ENCODE measurements around the gene ITPK1. TPM values are rescaled to one million over a fixed set of nuclear protein-coding genes. Genes with fewer than 3 reads are reported as not detected.

ITPK1 gene
- polyA plus RNA-seq, 4 donors = 98.8 to 153 (median 138) TPM

GRCh38 chr14:92938235-92938875 lies 177.4 kb downstream of the ITPK1 start:
- H3K4me1 ChIP-seq (ENCODE audit: control insufficient read depth in 3 of 3, insufficient read depth in 2 of 3, low read depth in 1 of 3, low read length in 2 of 3) = no peaks in the 10 kb centered on the region
- no peaks in the 10 kb centered on the region for H3K9me3 ChIP-seq (ENCODE audit: control insufficient read depth in 2 of 2, insufficient read depth in 1 of 2, low read depth in 1 of 2, low read length in 1 of 2)
- WGBS, 3 donors = 75 to 83% (median 79%) methylated on average over 9 of the region's 9 CpGs
- H3K27ac ChIP-seq (ENCODE audit: low read depth in 1 of 3, low read length in 2 of 3) = no peak overlapping the region
- FAIRE-seq = no peak
- H3K4me3 ChIP-seq (ENCODE audit: low read depth in 1 of 3, low read length in 3 of 3) = no peak overlapping the region
- H3K36me3 ChIP-seq (ENCODE audit: control insufficient read depth in 3 of 3, insufficient read depth in 2 of 3, low read depth in 1 of 3, low read length in 3 of 3) = peaks cover 10 to 82% (median 14%) of the 10 kb centered on the region in 3 donors
- DNase-seq = no peak
- H3K27me3 ChIP-seq (ENCODE audit: control insufficient read depth in 3 of 3, insufficient read depth in 3 of 3, low read length in 3 of 3) = no peaks in the 10 kb centered on the region

- Histone ChIP-seq H3K27ac (ENCODE audit: low read depth in 1 of 3, low read length in 2 of 3) (peak overlapping the region in 1 of 3 donors; percentile 12), H3K4me3 (ENCODE audit: low read depth in 1 of 3, low read length in 3 of 3) (no peak overlapping the region), H3K36me3 (ENCODE audit: control insufficient read depth in 3 of 3, insufficient read depth in 2 of 3, low read depth in 1 of 3, low read length in 3 of 3) (peaks cover 7 to 73% (median 14%) of the 10 kb centered on the region in 3 donors), H3K9me3 (ENCODE audit: control insufficient read depth in 2 of 2, insufficient read depth in 1 of 2, low read depth in 1 of 2, low read length in 1 of 2) (no peaks in the 10 kb centered on the region), H3K4me1 (ENCODE audit: control insufficient read depth in 3 of 3, insufficient read depth in 2 of 3, low read depth in 1 of 3, low read length in 2 of 3) (no peaks in the 10 kb centered on the region), H3K27me3 (ENCODE audit: control insufficient read depth in 3 of 3, insufficient read depth in 3 of 3, low read length in 3 of 3) (no peaks in the 10 kb centered on the region)
- 80 to 84% (median 82%) methylated on average over 16 of the region's 16 CpGs for WGBS, 3 donors
- DNase-seq (peak; percentile 46 to 49), FAIRE-seq (no peak)
Observed at GRCh38 chr14:92937051-92937937, 178.4 kb downstream of the ITPK1 start.

- Histone ChIP-seq H3K4me3 (ENCODE audit: low read depth in 1 of 3, low read length in 3 of 3) (no peak overlapping the region), H3K27me3 (ENCODE audit: control insufficient read depth in 3 of 3, insufficient read depth in 3 of 3, low read length in 3 of 3) (no peaks in the 10 kb centered on the region), H3K27ac (ENCODE audit: low read depth in 1 of 3, low read length in 2 of 3) (no peak overlapping the region), H3K9me3 (ENCODE audit: control insufficient read depth in 2 of 2, insufficient read depth in 1 of 2, low read depth in 1 of 2, low read length in 1 of 2) (no peaks in the 10 kb centered on the region), H3K36me3 (ENCODE audit: control insufficient read depth in 3 of 3, insufficient read depth in 2 of 3, low read depth in 1 of 3, low read length in 3 of 3) (peaks cover 7 to 67% (median 11%) of the 10 kb centered on the region in 3 donors), H3K4me1 (ENCODE audit: control insufficient read depth in 3 of 3, insufficient read depth in 2 of 3, low read depth in 1 of 3, low read length in 2 of 3) (no peaks in the 10 kb centered on the region)
- WGBS, 3 donors = 80 to 90% (median 90%) methylated on average over 11 of the region's 11 CpGs
- no peak for FAIRE-seq
- DNase-seq = no peak
Observed at GRCh38 chr14:92936085-92936484, 179.6 kb downstream of the ITPK1 start.

- H3K4me1 ChIP-seq (ENCODE audit: control insufficient read depth in 3 of 3, insufficient read depth in 2 of 3, low read depth in 1 of 3, low read length in 2 of 3) = no peaks in the 10 kb centered on the region
- no peaks in the 10 kb centered on the region for H3K9me3 ChIP-seq (ENCODE audit: control insufficient read depth in 2 of 2, insufficient read depth in 1 of 2, low read depth in 1 of 2, low read length in 1 of 2)
- no peak overlapping the region for H3K4me3 ChIP-seq (ENCODE audit: low read depth in 1 of 3, low read length in 3 of 3)
- FAIRE-seq = no peak
- peaks cover 7 to 62% (median 8%) of the 10 kb centered on the region in 3 donors for H3K36me3 ChIP-seq (ENCODE audit: control insufficient read depth in 3 of 3, insufficient read depth in 2 of 3, low read depth in 1 of 3, low read length in 3 of 3)
- no peaks in the 10 kb centered on the region for H3K27me3 ChIP-seq (ENCODE audit: control insufficient read depth in 3 of 3, insufficient read depth in 3 of 3, low read length in 3 of 3)
- H3K27ac ChIP-seq (ENCODE audit: low read depth in 1 of 3, low read length in 2 of 3) = no peak overlapping the region
- no peak for DNase-seq
- WGBS, 3 donors = 91 to 96% (median 93%) methylated on average over 10 to 11 of the region's 11 CpGs
Observed at GRCh38 chr14:92935446-92935845, 180.3 kb downstream of the ITPK1 start.

GRCh38 chr14:92934196-92935085 lies 181.3 kb downstream of the ITPK1 start:
- no peak overlapping the region for H3K4me3 ChIP-seq (ENCODE audit: low read depth in 1 of 3, low read length in 3 of 3)
- no peak for DNase-seq
- H3K27me3 ChIP-seq (ENCODE audit: control insufficient read depth in 3 of 3, insufficient read depth in 3 of 3, low read length in 3 of 3) = no peaks in the 10 kb centered on the region
- H3K36me3 ChIP-seq (ENCODE audit: control insufficient read depth in 3 of 3, insufficient read depth in 2 of 3, low read depth in 1 of 3, low read length in 3 of 3) = peaks cover 7 to 53% (median 8%) of the 10 kb centered on the region in 3 donors
- H3K4me1 ChIP-seq (ENCODE audit: control insufficient read depth in 3 of 3, insufficient read depth in 2 of 3, low read depth in 1 of 3, low read length in 2 of 3) = no peaks in the 10 kb centered on the region
- 80 to 85% (median 84%) methylated on average over 19 of the region's 19 CpGs for WGBS, 3 donors
- H3K9me3 ChIP-seq (ENCODE audit: control insufficient read depth in 2 of 2, insufficient read depth in 1 of 2, low read depth in 1 of 2, low read length in 1 of 2) = no peaks in the 10 kb centered on the region
- H3K27ac ChIP-seq (ENCODE audit: low read depth in 1 of 3, low read length in 2 of 3) = no peak overlapping the region
- FAIRE-seq = no peak

DNA sequence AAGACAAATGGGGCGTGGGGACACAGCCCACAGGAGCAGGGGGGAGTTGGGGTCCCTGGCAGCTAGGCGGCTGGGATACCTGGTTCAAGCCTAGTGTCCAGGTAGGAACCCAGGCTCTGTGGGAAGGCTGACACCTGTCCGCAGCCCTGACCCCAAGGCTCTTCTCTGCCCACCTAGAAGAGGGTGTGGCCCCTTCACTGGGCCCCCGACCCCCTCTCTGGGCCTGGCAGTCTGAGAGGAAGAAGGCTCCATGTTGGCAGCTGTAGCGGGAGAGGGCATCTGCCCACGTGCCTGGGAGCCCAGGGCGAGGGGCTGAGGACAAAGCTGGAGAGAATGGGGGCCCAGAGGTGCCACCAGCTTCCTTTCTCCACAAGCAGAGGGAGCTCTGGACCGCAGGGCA lies 182.2 kb downstream of the ITPK1 start:
- no peaks in the 10 kb centered on the region for H3K9me3 ChIP-seq (ENCODE audit: control insufficient read depth in 2 of 2, insufficient read depth in 1 of 2, low read depth in 1 of 2, low read length in 1 of 2)
- 69 to 83% (median 82%) methylated on average over 8 of the region's 8 CpGs for WGBS, 3 donors
- H3K27me3 ChIP-seq (ENCODE audit: control insufficient read depth in 3 of 3, insufficient read depth in 3 of 3, low read length in 3 of 3) = no peaks in the 10 kb centered on the region
- H3K36me3 ChIP-seq (ENCODE audit: control insufficient read depth in 3 of 3, insufficient read depth in 2 of 3, low read depth in 1 of 3, low read length in 3 of 3) = peaks cover 7 to 43% (median 8%) of the 10 kb centered on the region in 3 donors
- DNase-seq = no peak
- FAIRE-seq = no peak
- no peak overlapping the region for H3K4me3 ChIP-seq (ENCODE audit: low read depth in 1 of 3, low read length in 3 of 3)
- H3K27ac ChIP-seq (ENCODE audit: low read depth in 1 of 3, low read length in 2 of 3) = no peak overlapping the region
- H3K4me1 ChIP-seq (ENCODE audit: control insufficient read depth in 3 of 3, insufficient read depth in 2 of 3, low read depth in 1 of 3, low read length in 2 of 3) = no peaks in the 10 kb centered on the region

GRCh38 chr14:92932448-92933395 lies 183.0 kb downstream of the ITPK1 start:
- Histone ChIP-seq H3K4me3 (ENCODE audit: low read depth in 1 of 3, low read length in 3 of 3) (no peak overlapping the region), H3K9me3 (ENCODE audit: control insufficient read depth in 2 of 2, insufficient read depth in 1 of 2, low read depth in 1 of 2, low read length in 1 of 2) (no peaks in the 10 kb centered on the region), H3K27me3 (ENCODE audit: control insufficient read depth in 3 of 3, insufficient read depth in 3 of 3, low read length in 3 of 3) (no peaks in the 10 kb centered on the region), H3K36me3 (ENCODE audit: control insufficient read depth in 3 of 3, insufficient read depth in 2 of 3, low read depth in 1 of 3, low read length in 3 of 3) (peaks cover 7 to 39% (median 8%) of the 10 kb centered on the region in 3 donors), H3K4me1 (ENCODE audit: control insufficient read depth in 3 of 3, insufficient read depth in 2 of 3, low read depth in 1 of 3, low read length in 2 of 3) (no peaks in the 10 kb centered on the region), H3K27ac (ENCODE audit: low read depth in 1 of 3, low read length in 2 of 3) (no peak overlapping the region)
- 78 to 83% (median 83%) methylated on average over 24 to 35 of the region's 35 CpGs for WGBS, 3 donors
- DNase-seq = no peak
- FAIRE-seq = no peak

All from small intestine (tissue), 7 donors.